Adrenal gland (tissue), 5 donors: ENCODE data around the gene ZNF844.
"Not testable (repeated sequence)": the region's sequence is repeated elsewhere in the genome, so short reads cannot be mapped to it uniquely, and the experiment has no call there.

ENCODE experiments used
- CTCF ChIP-seq, 6 experiments: fragments of 450-650 bp in 4 of 6; fragments of 200-600 bp in 2 of 6; sonication (generic) in 1 of 6; IDR thresholded peaks; 1 replicate in 5 of 6; 2 replicates in 1 of 6; pipeline versions ENCODE4 v1.5.1 to v1.8.0; 2016 to 2021; ENCODE audit warnings: antibody characterized with exemption in 6 of 6, mild to moderate bottlenecking in 2 of 6, moderate library complexity in 1 of 6
- POLR2A ChIP-seq, 2 donors: fragments of 450-650 bp; IDR thresholded peaks; one replicate each; pipeline ENCODE4 v1.6.1; 2017; ENCODE audit warnings: antibody characterized with exemption in 2 of 2, mild to moderate bottlenecking in 2 of 2, moderate library complexity in 1 of 2
- donor health status: DM: no; HTN: no; CAD: no.

GRCh38 chr19:12083336-12083735, 18.8 kb downstream of the ZNF844 start:
- TF ChIP-seq CTCF, POLR2A (IDR thresholded peaks at IDR 0.05): not testable (repeated sequence)
